Smooth muscle cell of the pulmonary artery (primary cell): Measurements from ENCODE around the gene PPP1R12A. TPM values are rescaled to one million over a fixed set of nuclear protein-coding genes. Genes with fewer than 3 reads are reported as not detected.

Experiments used
- total RNA-seq: library from RNA; depleted of rRNA; stranded (reverse); fragments of >200 nt; gene quantifications from 2 replicates; pipeline ENCODE4 v1.2.3, GENCODE V29; 2014

Gene PPP1R12A
- total RNA-seq, result 81.9 and 91.4 TPM in 2 replicates

GRCh38 chr12:79935021-79935623 lies at the start of gene PPP1R12A:
PPP1R12A (minus strand) TSS chr12:79935097; CDS start chr12:79934931, 166 bp downstream.

Other genes starting within 250 kb of the PPP1R12A start
- gene PAWR, start 244.1 kb downstream of the PPP1R12A start, total RNA-seq, result 48.0 and 145 TPM in 2 replicates
- gene OTOGL, start 164.4 kb upstream of the PPP1R12A start, total RNA-seq, result 0.07 and 0.39 TPM in 2 replicates